PFSK-1 (cell line): Measurements from ENCODE around the gene BFSP2.

Source experiments
- FOXP2 ChIP-seq: optimal IDR thresholded peaks from 2 replicates; pipeline ENCODE3; 2011; ENCODE audit warnings: borderline replicate concordance, control low read depth, inconsistent platforms; ENCODE audit not compliant: insufficient read depth; ENCODE audit errors: extremely low read length, extremely low read depth
- POLR2AphosphoS5 ChIP-seq: IDR thresholded peaks from 2 replicates; pipeline ENCODE4 v1.6.1; 2012; ENCODE audit warnings: low read depth, mild to moderate bottlenecking, control low read depth, low read length, moderate library complexity
- TAF1 ChIP-seq: IDR thresholded peaks from 2 replicates; pipeline ENCODE4 v1.6.1; 2012; ENCODE audit warnings: low read length, control low read depth, borderline replicate concordance; ENCODE audit not compliant: insufficient read depth
- TF ChIP-seq, protein P1 (sequence below), 2 experiments: IDR thresholded peaks; 2 replicates each; pipeline versions ENCODE4 v1.6.1 to v1.8.0; 2011 to 2012; ENCODE audit warnings: low read depth in 2 of 2, low read length in 2 of 2, control low read depth in 1 of 2, inconsistent platforms in 1 of 2, mild to moderate bottlenecking in 1 of 2, moderate library complexity in 1 of 2; ENCODE audit not compliant: insufficient read depth in 1 of 2

- TF ChIP-seq POLR2AphosphoS5 (no peak), TAF1 (no peak), FOXP2 (no peak)
- TF ChIP-seq, protein P1, sequence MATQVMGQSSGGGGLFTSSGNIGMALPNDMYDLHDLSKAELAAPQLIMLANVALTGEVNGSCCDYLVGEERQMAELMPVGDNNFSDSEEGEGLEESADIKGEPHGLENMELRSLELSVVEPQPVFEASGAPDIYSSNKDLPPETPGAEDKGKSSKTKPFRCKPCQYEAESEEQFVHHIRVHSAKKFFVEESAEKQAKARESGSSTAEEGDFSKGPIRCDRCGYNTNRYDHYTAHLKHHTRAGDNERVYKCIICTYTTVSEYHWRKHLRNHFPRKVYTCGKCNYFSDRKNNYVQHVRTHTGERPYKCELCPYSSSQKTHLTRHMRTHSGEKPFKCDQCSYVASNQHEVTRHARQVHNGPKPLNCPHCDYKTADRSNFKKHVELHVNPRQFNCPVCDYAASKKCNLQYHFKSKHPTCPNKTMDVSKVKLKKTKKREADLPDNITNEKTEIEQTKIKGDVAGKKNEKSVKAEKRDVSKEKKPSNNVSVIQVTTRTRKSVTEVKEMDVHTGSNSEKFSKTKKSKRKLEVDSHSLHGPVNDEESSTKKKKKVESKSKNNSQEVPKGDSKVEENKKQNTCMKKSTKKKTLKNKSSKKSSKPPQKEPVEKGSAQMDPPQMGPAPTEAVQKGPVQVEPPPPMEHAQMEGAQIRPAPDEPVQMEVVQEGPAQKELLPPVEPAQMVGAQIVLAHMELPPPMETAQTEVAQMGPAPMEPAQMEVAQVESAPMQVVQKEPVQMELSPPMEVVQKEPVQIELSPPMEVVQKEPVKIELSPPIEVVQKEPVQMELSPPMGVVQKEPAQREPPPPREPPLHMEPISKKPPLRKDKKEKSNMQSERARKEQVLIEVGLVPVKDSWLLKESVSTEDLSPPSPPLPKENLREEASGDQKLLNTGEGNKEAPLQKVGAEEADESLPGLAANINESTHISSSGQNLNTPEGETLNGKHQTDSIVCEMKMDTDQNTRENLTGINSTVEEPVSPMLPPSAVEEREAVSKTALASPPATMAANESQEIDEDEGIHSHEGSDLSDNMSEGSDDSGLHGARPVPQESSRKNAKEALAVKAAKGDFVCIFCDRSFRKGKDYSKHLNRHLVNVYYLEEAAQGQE (IDR thresholded peaks at IDR 0.05; ENCODE audit: insufficient read depth in 1 of 2, low read depth in 2 of 2, low read length in 2 of 2): no peak
Measured at GRCh38 chr3:133367403-133367802, 32.5 kb upstream of the BFSP2 start.
